Cortex of kidney (tissue), 1 donor: ENCODE measurements around the gene IGF1R.
"Not testable (repeated sequence)": the region's sequence is repeated elsewhere in the genome, so short reads cannot be mapped to it uniquely, and the experiment has no call there.

ENCODE experiments used
- DNase-seq: peaks from one replicate; lab custom pipeline; 2025; lab: John Stamatoyannopoulos, UW

IGF1R gene

DNA sequence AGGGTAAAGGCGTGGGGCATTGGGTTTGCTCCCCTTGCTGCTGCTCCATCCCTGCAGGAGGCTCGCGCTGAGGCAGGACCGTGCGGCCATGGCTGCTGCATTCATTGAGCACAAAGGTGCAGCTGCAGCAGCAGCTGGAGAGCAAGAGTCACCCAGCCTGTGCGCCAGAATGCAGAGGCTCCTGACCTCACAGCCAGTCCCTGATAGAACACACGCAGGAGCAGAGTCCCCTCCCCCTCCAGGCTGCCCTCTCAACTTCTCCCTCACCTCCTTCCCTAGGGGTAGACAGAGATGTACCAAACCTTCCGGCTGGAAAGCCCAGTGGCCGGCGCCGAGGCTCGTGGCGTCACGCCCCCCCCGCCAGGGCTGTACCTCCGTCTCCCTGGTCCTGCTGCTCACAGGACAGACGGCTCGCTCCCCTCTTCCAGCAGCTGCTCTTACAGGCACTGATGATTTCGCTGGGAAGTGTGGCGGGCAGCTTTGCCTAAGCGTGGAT, 312.3 kb downstream of the IGF1R start:
- no peak for DNase-seq

DNA sequence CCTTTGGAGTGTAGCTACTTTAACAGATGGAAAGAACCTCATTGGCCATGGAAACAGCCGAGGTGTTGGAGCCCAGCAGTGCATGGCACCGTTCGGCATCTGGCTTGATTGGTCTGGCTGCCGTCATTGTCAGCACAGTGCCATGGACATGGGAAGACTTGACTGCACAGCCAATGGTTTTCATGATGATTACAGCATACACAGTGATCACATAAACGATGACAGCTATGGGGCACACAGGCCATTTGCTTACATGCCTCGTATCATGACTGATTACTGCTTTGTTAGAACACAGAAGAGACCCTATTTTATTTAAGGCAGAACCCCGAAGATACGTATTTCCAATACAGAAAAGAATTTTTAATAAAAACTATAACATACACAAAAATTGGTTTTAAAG, 315.1 kb downstream of the IGF1R start:
- no peak for DNase-seq

DNA sequence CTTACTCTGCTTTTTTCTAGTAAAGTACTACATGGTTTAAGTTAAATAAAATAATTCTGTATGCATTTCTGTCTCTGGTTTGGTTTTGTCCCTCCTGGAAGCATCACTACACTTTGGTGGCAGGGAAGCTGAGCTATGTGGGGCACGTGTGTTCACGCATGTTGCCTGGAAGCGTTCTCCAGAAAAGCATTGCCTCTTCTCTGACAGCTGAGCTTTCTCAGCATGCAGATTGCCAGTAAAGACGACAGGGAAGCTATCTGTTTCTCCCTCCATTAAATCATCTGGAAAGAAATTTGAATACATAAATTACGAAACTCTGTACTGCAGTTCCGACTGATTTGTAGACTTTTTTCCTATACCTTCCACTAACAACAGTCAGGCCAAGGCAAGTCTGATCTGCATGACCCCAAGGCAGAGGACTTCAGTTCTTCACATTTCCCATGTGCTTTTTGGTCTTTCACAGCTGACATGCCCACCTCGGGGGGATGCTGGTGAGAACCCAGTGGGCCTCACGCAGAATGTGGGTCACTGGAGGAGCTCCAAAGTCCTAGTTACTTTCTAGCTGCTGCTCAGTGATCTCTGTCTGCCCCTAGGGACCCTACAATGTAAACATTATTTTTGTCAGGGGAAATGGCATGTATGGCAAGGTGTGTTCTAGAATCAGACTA, 316.3 kb downstream of the IGF1R start:
- no peak for DNase-seq

DNA sequence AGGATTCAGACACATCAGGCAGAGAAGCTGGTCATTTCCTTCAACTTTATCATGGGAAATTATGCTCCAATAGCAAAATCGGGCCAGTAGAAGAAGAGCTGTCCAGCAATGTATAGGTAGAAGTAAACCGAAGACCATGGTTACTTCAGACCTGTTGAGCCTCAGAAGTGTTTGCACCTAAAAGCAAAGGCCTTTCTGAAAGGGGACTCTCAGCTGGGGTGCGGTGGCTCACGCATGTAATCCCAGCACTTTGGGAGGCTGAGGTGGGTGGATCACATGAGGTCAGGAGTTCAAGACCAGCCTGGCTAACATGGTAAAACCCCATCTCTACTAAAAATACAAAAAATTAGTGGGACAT, 316.8 kb downstream of the IGF1R start:
- DNase-seq, result not testable (repeated sequence)

DNA sequence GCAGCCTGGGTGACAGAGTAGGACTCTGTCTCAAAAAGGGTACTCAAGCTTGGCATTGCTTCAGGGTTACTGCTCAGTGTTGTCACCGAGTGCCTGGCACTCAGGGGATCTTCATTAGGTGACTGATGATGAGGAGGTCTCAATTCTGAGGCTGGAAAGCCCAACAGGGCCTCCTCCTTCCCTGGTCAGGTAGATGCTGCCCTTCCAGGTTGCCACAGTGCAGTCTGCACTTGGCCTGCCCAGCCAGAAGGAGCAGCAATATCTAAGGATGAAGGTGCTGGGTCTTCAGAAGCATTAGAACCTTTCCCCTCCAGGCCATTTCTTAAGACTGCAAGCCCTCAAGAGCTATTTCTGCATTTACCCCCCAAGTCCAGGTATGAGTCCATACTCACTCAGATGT, 317.3 kb downstream of the IGF1R start:
- no peak for DNase-seq

DNA sequence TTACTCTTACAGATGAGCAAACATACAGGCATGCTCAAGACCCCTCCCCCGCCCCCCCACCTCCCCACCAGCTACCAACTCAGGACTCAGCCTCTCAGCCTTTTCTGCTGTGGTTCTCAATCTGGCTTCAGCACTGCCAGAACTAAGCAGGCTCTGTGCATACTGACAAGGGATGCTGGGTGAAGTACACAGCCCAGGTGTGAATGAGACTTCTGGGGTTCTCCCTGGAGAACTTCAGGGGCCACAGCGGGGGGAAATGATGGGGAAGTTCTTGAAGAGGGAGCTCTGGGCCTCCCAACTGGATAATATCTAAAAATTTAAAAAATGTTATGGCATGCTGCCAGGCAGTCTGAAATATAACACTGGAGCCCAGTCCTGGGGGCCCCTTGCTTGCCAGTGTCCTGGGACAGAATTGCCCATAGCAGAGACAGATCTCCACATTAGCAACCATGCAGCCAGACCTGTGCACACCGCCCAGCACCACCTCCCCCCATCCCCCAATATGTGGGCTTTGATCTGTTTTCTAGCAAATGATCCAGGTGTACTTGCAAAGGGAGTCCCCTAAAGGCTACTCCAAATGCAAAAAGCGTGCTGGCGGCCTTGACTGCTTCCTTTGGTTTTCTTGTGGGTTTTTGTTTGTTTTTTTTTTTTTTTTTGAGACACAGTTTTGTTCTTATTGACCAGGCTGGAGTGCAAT, 317.9 kb downstream of the IGF1R start:
- no peak for DNase-seq

DNA sequence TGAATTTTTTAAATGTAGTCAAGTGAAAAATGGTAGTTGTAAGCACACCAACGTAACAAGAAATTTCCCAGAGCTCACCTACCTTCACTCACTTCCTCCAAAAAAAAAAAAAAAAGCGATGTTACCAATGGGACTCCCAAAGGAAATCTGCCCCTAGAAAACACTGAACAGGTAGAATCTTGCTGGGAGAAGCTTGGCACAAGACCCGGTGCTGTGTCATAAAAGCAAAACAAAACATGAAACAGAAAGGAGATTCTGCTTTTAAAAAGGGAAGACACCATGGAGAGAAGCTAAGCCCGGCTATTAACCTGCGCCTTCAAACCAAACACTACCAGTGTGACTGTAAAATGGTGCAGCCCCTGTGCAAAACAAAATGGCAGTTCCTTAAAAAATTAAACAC, 318.8 kb downstream of the IGF1R start:
- DNase-seq, result no peak

DNA sequence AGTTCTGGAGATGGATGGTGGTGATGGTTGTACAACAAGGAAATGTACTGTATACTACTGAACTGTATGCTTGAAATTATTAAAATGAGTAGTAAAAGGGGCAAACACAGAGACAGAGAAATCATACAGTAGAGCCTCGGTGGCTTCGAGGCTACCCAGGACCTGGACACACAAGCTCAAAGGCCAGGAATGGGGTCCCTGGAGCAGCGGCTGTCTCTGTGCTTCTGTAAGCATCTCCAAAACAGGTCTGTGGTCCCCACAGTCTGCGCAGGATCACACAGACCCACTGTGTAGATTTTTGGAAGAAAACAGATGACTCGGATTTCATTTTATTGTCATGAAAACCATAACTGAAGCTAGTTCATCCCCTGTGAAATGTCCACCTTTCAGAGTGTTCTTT, 319.6 kb downstream of the IGF1R start:
- no peak for DNase-seq

DNA sequence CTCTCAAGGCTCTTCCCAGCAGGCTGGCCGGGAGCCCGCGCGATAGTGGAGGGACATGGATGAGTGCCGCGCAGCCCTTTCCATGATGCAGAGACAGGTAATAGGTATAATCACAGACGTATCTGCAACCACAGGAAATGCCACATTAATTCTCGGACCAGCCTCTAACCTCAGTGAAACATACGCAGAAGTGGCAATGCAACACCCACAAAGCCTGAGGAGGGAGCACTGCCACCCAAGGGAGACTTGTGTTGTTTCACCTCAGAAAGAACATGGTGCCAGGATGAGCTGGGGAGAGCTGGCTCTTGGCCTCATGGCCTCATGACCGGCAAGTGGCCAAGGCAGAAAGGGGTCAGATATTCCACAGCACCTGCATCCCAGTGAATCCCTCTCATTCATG, 320.2 kb downstream of the IGF1R start:
- DNase-seq, result no peak

DNA sequence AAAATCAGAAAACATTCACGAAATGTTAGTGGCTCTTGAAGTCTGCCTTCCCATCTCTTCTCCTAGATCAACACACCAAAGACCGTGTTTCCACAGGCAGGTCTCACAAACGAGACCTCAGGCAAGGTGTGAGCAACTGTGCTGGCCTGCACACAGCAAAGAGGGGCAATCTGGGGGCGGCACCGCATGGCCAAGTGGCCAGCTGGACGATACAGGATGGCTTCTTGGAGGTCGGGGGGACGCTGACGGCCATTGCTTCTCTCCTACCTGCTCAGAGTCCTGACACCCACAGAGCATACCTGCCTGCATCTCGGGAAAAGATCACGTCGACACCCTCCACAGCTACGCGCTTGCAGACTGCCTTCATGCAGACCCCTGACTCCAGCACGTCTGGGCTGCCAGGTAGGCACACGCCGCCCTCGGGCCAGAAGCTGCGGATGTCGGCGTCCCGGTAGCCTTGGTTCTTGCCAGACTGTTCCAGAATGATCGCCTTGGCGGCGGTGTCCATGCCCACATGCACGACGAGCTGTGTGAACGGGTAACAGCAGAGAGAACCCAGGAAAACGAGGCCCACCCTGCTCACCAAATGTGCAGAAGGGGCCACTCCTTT, 320.9 kb downstream of the IGF1R start:
- DNase-seq, result no peak

DNA sequence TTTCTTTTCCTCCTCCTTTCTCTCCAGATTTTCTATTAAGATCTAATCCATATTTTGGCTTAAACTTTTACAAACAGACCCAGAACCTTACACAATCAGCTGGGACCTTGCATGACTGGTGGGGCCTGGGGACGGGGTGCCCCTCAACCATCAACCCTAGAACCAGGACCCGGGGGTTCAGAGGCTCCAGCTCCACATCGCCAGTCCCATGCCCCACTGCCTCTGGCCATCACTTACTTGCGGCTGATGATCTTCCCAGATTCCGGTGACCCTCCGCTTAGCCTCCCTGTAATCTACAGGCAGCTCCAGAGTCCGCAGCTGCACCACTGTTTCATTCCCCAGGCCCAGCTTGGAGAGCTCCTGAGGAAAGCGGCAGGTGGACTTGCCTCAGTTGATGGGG, 322.5 kb downstream of the IGF1R start:
- DNase-seq, result no peak

DNA sequence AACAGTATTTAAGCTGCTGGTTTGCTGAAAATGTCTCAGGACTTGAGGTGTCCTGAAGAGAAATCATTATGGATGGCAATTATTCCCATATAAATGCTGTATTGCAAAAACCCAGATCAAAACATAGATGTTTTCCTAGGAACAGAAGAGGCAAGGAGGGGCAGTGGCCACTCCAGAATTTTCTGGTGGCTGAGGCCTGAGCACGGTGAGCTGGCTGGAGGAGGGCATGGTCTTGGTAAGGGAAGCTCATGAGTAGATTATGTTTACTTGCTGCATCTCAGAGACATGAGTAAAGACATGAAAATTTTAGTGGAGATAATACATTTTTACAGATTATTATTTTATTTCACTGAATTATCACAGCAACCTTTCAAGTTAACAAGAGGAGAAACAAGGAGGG, 328.2 kb downstream of the IGF1R start:
- DNase-seq, result no peak

DNA sequence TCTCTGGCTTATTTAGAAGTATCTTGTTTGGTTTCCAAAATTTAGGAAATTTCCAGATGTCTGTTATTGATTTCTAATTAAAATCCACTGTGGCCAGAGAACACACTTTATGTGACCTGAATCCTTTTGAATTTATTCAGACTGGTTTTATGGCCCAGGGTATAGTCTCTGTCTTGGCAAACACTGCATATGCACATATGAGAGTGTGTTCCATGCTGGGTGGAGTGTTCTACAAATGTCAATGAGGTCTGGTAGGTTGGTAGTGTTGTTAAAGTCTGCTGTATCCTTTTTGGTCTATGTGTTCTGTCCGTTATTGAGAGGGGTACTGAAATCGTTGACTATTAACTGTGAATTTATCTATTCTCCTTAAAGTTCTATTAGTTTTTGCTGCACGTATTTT, 329.1 kb downstream of the IGF1R start:
- no peak for DNase-seq

DNA sequence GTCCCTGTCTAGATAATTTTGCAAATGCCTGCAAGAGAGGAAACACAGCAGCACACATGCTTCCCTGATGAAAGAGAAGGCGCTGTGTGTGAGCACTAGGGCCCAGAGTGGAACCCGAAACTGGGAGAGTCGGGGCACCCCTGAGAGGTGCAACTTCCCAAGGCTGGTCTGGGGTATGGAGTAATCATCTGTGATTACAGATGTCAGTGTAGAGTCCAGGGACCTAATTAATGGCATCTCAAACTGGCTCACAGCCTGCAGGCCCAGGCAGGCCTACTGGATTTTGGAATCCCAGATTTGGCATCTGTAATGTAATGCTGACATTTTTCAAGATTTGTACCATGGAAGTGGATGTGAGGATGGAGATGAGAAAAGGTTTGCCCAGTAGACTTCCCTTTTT, 329.8 kb downstream of the IGF1R start:
- DNase-seq, result no peak

DNA sequence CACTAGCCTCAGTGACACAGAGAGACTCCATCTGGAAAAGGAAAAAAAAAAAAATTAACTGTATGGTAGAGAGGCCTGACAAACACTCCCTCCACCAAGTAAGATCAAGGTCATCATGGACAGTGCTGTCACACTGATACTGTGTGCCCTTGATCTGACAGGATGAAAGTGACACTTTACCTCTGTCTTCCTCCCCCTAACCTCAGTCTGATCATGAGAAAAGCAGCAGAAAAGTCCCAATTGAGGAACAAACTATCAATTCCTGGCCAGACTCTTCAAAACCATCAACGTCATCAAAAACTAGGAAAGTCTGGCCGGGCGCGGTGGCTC, 332.5 kb downstream of the IGF1R start:
- no peak for DNase-seq

DNA sequence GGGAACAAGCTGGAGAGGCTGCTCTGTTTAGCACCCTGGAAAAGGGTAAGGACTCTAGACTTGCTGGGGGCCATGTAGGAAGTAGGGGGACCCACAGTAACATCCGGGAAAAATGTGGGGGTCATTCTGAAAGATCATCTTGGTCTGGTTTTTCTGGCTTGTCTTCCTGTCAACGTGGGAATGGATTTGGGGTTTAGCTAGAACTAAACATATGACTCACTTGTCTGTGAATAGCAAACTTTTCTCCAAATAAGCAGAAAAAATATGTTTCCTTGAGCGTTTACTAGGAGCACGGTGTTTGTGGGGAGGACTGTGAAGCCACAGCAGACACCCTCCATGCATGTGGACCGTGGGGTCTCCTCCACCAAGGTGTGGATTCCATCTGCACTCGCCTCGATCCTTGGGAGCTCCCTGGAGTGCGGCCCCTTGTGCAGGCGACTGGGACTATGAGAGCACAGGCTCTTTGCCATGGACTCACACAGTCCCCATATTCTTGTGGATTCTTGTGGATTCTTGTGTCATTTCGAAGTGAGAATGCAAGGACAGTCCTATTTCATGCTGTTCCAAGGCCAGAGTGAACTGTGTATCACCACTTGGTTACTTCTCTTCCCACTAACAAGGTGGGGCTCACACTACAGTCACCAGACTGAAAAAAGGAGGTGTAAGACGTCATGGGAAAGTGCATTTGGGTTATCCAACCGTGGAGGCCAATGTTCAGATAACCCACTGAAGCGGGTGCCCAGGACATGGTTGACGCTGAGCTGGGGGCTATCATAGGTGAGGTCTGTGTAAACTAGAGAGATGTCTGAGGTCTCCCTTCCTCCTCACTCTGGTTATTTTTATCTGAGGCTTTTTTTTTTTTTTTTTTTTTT, 333.7 kb downstream of the IGF1R start:
- no peak for DNase-seq

DNA sequence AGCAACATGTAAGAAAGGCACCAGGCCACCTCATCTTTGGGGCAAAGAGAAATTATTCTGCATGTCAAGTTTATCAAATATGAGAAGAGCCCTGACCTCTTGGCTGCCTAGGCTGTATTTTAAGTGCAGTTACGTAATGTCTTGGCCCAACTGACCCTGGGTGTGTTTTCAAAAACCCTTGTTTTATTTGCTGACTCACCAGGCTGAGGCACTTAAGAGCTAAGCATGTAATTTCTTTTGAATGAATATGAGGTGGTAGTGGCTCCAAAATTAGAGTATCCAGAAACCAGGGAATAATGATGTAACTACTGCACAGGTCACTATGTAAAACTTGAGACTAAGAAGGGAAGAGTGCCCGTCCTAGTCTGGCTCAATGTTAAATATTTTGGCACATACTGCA, 335.0 kb downstream of the IGF1R start:
- no peak for DNase-seq

DNA sequence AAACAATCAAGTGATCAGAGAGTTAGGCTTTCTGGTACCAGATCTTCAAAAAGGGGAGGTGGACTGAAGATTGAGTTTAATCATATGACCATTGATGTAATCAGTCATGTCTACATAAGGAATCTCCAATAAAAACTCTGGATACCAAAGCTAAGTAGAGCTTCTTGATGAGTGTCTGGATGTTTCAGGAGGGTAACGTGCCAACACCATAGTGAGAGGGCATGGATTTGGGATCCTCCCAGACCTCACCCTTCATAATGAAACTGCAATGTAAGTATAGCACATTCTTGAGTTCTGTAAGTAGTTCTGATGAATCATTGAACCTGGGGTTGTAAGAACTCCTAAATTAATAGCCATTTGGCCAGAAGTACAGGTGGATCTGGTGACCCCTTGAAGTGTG, 337.9 kb downstream of the IGF1R start:
- DNase-seq, result no peak

DNA sequence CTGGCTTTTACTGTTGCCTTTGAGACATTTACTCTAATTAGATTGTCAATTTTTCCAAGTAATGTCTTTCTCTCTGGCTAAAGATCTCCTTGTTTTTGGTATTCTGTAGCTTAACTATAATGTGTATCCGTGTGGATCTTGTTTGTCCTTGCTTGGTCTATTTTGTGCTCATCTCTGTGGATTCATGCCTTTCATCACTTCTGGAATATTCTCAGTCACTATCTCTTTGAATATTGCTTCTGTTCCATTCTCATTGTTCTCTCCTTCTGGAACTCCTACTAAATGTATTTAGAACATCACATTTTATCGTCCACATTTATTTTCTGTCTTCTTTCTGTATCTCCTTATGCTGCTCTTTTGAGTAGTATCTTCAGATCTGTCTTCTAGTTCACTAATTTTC, 346.6 kb downstream of the IGF1R start:
- no peak for DNase-seq

DNA sequence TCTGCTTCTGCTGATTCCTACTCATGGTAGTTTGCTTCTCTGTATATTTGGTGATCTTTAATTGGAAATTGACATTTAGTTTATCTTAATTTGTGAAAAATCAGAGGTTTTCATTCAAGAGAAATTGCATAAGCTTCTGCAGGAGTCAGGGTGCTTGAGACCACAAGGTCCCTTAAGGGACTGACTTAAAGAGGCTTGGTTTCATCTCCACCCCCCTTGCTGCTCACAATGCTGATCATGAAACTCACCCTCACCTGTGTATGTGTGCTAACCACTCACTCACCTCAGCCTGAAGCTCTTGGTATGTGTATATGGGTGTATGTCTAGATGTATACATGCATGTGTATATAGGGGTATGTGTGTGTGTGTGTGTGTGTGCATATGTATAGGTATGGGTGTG, 347.8 kb downstream of the IGF1R start:
- DNase-seq, result no peak

DNA sequence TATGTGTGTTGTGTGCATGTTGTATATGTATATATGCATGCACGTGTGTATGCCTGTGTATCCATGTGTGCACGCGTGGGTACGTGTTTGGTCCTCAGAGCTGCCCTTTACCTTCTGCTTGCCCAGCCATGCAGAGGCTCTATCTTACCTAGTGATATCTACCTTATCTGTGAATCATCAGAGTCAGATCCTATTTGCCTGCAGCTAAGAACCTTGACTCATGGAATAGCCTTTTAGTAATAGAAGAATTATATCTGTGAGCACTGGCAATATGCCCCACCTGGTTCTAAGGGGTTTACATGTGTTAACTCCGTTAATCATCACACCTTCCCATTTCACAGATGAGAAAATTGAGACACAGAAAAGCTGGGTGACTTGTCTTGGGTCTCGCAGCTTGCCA, 348.3 kb downstream of the IGF1R start:
- no peak for DNase-seq

DNA sequence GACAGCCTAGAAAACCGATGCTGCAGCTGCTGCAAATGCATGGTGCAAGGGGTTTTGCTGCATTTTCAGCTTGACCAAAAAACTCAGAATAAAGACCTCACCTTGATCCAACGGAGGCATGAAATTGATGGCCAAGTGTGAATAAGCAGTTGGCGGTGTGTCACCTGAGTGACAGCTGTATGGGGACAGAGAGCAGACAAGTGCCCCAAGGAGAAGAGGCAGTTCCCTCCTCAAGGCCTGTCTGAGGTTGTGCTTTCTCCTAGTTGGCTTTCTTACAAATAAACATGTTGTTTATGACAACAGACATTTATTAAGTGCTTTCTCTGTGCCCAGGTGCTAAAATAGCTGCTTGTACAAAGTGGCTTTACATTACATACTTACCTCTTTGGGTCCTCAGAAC, 349.0 kb downstream of the IGF1R start:
- no peak for DNase-seq

DNA sequence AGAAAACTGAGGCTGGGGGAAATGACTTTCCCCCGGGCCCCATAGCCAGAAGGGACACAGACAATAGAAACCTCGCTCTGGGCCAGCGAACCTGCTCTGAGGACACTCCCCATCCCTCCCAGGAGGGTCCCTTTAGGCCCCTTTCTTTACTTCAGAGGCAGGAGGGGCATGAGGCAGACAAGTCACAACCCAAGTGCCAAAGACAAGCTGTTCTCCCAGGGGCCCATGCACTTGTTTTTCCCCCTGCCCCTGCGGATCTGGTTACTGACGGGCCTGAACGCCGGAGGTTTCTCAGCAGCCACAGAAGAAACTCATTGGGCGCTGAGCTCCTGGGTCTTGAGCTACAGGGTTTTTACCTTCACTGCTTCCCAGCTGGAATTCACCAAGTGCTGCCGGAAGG, 349.4 kb downstream of the IGF1R start:
- DNase-seq, result no peak
